RWPE2 (cell line): ENCODE results near the gene IGFBPL1.

Source experiments
- ATAC-seq: fragments of 200-7000 bp; cut with Tn5 transposase; 3 replicates; pipeline ENCODE4 v1.9.1; 2021; ENCODE audit warnings: low read depth
- DNase-seq: peaks from one replicate; pipeline ENCODE4 v3.0.0-alpha.2; 2020; ENCODE audit warnings: low spot score
- H3K27ac ChIP-seq: fragments of 450-650 bp; 2 replicates; pipeline ENCODE4 v1.5.1; 2017; ENCODE audit warnings: mild to moderate bottlenecking; ENCODE audit not compliant: poor library complexity, severe bottlenecking
- H3K27me3 ChIP-seq: fragments of 250-450 bp; sonication (Bioruptor Pico); 2 replicates; pipeline ENCODE4 v1.5.1; 2021; ENCODE audit warnings: mild to moderate bottlenecking, moderate library complexity; ENCODE audit not compliant: insufficient read depth, poor library complexity, severe bottlenecking
- H3K36me3 ChIP-seq: fragments of 250-450 bp; sonication (Bioruptor Pico); 2 replicates; pipeline ENCODE4 v1.5.1; 2020; ENCODE audit warnings: low read depth, mild to moderate bottlenecking, moderate library complexity
- H3K4me1 ChIP-seq: fragments of 250-450 bp; sonication (Bioruptor Pico); 2 replicates; pipeline ENCODE4 v1.5.1; 2021; ENCODE audit warnings: mild to moderate bottlenecking, moderate library complexity; ENCODE audit not compliant: insufficient read depth, poor library complexity, severe bottlenecking
- H3K4me3 ChIP-seq: fragments of 250-450 bp; sonication (Bioruptor Pico); 2 replicates; pipeline ENCODE4 v1.5.1; 2021; ENCODE audit warnings: mild to moderate bottlenecking, moderate library complexity; ENCODE audit not compliant: severe bottlenecking
- H3K9me3 ChIP-seq: fragments of 250-450 bp; sonication (Bioruptor Pico); 2 replicates; pipeline ENCODE4 v1.5.1; 2021; ENCODE audit warnings: mild to moderate bottlenecking, moderate library complexity; ENCODE audit not compliant: severe bottlenecking
- CTCF ChIP-seq: fragments of 450-650 bp; IDR thresholded peaks from one replicate; pipeline ENCODE4 v1.5.1; 2017; ENCODE audit warnings: mild to moderate bottlenecking, moderate library complexity; ENCODE audit not compliant: poor library complexity, severe bottlenecking

Gene IGFBPL1

GRCh38 chr9:38370176-38370575 lies 54.1 kb downstream of the IGFBPL1 start:
- ATAC-seq (no peak), DNase-seq (peak; percentile 21)
- Histone ChIP-seq H3K27ac (no peak overlapping the region), H3K27me3 (no peaks in the 10 kb centered on the region), H3K4me3 (no peak overlapping the region), H3K4me1 (no peaks in the 10 kb centered on the region), H3K36me3 (no peaks in the 10 kb centered on the region), H3K9me3 (no peaks in the 10 kb centered on the region)
- TF ChIP-seq CTCF, result no peak

DNA sequence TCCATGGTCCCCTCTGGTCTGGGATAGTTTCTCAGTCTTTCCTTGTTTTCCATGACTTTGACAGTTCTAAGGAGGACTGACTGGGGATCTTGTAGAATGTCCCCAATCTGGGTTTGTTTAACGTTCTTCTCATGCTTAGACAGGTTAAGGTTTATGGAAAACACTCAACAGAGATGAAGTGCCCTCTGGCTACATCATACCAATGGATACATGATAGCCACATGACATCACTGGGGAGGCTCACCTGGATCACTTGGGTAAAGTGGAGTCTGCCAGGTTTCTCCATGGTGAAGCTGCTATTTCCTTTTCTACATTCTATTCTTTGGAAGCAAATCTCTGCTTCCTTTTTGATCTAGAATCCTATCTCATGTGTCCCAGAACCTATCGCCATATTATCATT lies 55.5 kb downstream of the IGFBPL1 start:
- DNase-seq (no peak), ATAC-seq (peak; percentile 60; the same call in 2 of the 3 replicates)
- Histone ChIP-seq H3K36me3 (no peaks in the 10 kb centered on the region), H3K4me1 (no peaks in the 10 kb centered on the region), H3K4me3 (no peak overlapping the region), H3K27me3 (no peaks in the 10 kb centered on the region), H3K27ac (no peak overlapping the region), H3K9me3 (no peaks in the 10 kb centered on the region)
- TF ChIP-seq CTCF, result no peak

- TF ChIP-seq CTCF, result no peak
- Histone ChIP-seq H3K27ac (no peak overlapping the region), H3K27me3 (no peaks in the 10 kb centered on the region), H3K4me1 (no peaks in the 10 kb centered on the region), H3K9me3 (no peaks in the 10 kb centered on the region), H3K36me3 (no peaks in the 10 kb centered on the region), H3K4me3 (no peak overlapping the region)
- ATAC-seq (no peak), DNase-seq (no peak)
Observed at GRCh38 chr9:38367898-38368297, 56.4 kb downstream of the IGFBPL1 start.

- Histone ChIP-seq H3K36me3 (no peaks in the 10 kb centered on the region), H3K27me3 (no peaks in the 10 kb centered on the region), H3K9me3 (no peaks in the 10 kb centered on the region), H3K4me1 (no peaks in the 10 kb centered on the region), H3K27ac (no peak overlapping the region), H3K4me3 (no peak overlapping the region)
- TF ChIP-seq CTCF, result no peak
- ATAC-seq (no peak), DNase-seq (peak; percentile 15)
Observed at GRCh38 chr9:38363589-38363925, 60.7 kb downstream of the IGFBPL1 start.

GRCh38 chr9:38362852-38363588 lies 61.2 kb downstream of the IGFBPL1 start:
- H3K4me3 ChIP-seq, result no peak overlapping the region
- peak; percentile 79 for TF ChIP-seq CTCF

More at GRCh38 chr9:38362852-38363588, 61.2 kb downstream of the IGFBPL1 start:
- Histone ChIP-seq H3K9me3 (no peaks in the 10 kb centered on the region), H3K4me1 (no peaks in the 10 kb centered on the region), H3K36me3 (no peaks in the 10 kb centered on the region), H3K27ac (no peak overlapping the region), H3K27me3 (no peaks in the 10 kb centered on the region)
- DNase-seq, result no peak
- ATAC-seq, result peak; percentile 66
